ENCODE results near the gene ARHGAP30. TPM values are rescaled to one million over a fixed set of nuclear protein-coding genes. Genes with fewer than 3 reads are reported as not detected.

Gene ARHGAP30
- total RNA-seq, 2 experiments from 2014 or later, result 171 to 178 TPM

GRCh38 chr1:161100556-161100955 lies 30.9 kb upstream of the ARHGAP30 start:
- intact Hi-C loops (cut with micrococcal nuclease), result loop anchor here (2.0 kb wide), 1 partner anchor 14 kb away; no protein-coding TSS in a partner anchor
- H3K27me3 Mint-ChIP-seq, result no peaks in the 10 kb centered on the region
- no peak overlapping the region for H3K4me3 Mint-ChIP-seq
- H3K27ac Mint-ChIP-seq, result no peak overlapping the region
- CTCF ChIA-PET, result interaction anchor here (5.4 to 6.9 kb wide), 3 partner anchors 17 to 103 kb away, joined by 40 to 153 read pairs (median 65); partner anchors contain the start of genes NIT1, PFDN2, TSTD1 and USF1
- DNase-seq, result no peak
- POLR2A ChIA-PET, result interaction anchor here (0.8 to 1.8 kb wide), 2 partner anchors 32 to 54 kb away, joined by 3 to 5 read pairs; no protein-coding TSS in a partner anchor
- H3K36me3 Mint-ChIP-seq, result peaks cover 19% of the 10 kb centered on the region
- no peaks in the 10 kb centered on the region for H3K9me3 Mint-ChIP-seq
- H3K4me1 Mint-ChIP-seq (ENCODE audit: low read depth), result peaks cover 36% of the 10 kb centered on the region

GRCh38 chr1:161099090-161099802 lies 29.6 kb upstream of the ARHGAP30 start:
- Mint-ChIP-seq H3K4me1 (ENCODE audit: low read depth) (peaks cover 35% of the 10 kb centered on the region), H3K9me3 (no peaks in the 10 kb centered on the region), H3K36me3 (peaks cover 16% of the 10 kb centered on the region), H3K27ac (no peak overlapping the region), H3K27me3 (no peaks in the 10 kb centered on the region), H3K4me3 (peak overlapping the region; percentile 39)
- no peak for DNase-seq
- ChIA-PET CTCF (interaction anchor here (0.9 to 6.9 kb wide), 11 partner anchors 10 to 372 kb away, joined by 3 to 153 read pairs (median 14); partner anchors contain the start of genes ARHGAP30, DEDD, F11R and NECTIN4), POLR2A (interaction anchor here (1.0 to 3.2 kb wide), 6 partner anchors 16 to 54 kb away, joined by 3 to 17 read pairs (median 6); partner anchors contain the start of genes ARHGAP30, DEDD, NIT1 and PFDN2)
- intact Hi-C loops (cut with micrococcal nuclease), result loop anchor here (5.0 to 10.0 kb wide), 2 partner anchors 37 to 304 kb away; partner anchors contain the start of gene LY9

GRCh38 chr1:161098210-161099068 lies 28.7 kb upstream of the ARHGAP30 start, which contains the start of gene KLHDC9:
Gene KLHDC9 (plus strand): TSS chr1:161098361. CDS start chr1:161098536, 175 bp downstream.
- Mint-ChIP-seq H3K36me3 (peaks cover 16% of the 10 kb centered on the region), H3K4me1 (ENCODE audit: low read depth) (peaks cover 37% of the 10 kb centered on the region), H3K9me3 (no peaks in the 10 kb centered on the region), H3K4me3 (peak within 1 kb of the TSS; percentile 73), H3K27me3 (no peaks in the 10 kb centered on the region), H3K27ac (peak within 1 kb of the TSS; percentile 74)
- ChIA-PET POLR2A (interaction anchor here (0.6 to 3.2 kb wide), 9 partner anchors 10 to 267 kb away, joined by 3 to 17 read pairs (median 5); partner anchors contain the start of genes ARHGAP30, DEDD, NIT1 and PFDN2), CTCF (interaction anchor here (0.6 to 6.9 kb wide), 32 partner anchors 7 to 371 kb away, joined by 3 to 153 read pairs (median 6); partner anchors contain the start of genes ARHGAP30, CD244, DEDD and F11R)
- intact Hi-C loops (cut with micrococcal nuclease), result loop anchor here (5.0 to 10.0 kb wide), 2 partner anchors 36 to 304 kb away; partner anchors contain the start of gene LY9
- peak; percentile 87 for DNase-seq

- H3K4me1 Mint-ChIP-seq (ENCODE audit: low read depth), result peaks cover 55% of the 10 kb centered on the region
- no peak for DNase-seq
These were observed 26.8 kb upstream of the ARHGAP30 start for GRCh38 chr1:161096530-161096929.

GRCh38 chr1:161096015-161096414 lies 26.3 kb upstream of the ARHGAP30 start:
- no peak for DNase-seq
- Mint-ChIP-seq H3K4me1 (ENCODE audit: low read depth) (peaks cover 56% of the 10 kb centered on the region), H3K9me3 (no peaks in the 10 kb centered on the region), H3K36me3 (peaks cover 7% of the 10 kb centered on the region), H3K27me3 (no peaks in the 10 kb centered on the region), H3K4me3 (no peak overlapping the region), H3K27ac (peak overlapping the region; percentile 4)
- POLR2A ChIA-PET, result interaction anchor here (1.1 to 2.0 kb wide), 2 partner anchors 21 to 28 kb away, joined by 5 to 9 read pairs; no protein-coding TSS in a partner anchor
- CTCF ChIA-PET, result interaction anchor here (0.6 to 6.9 kb wide), 7 partner anchors 22 to 259 kb away, joined by 3 to 153 read pairs (median 40); partner anchors contain the start of genes ARHGAP30, NIT1, PFDN2 and TSTD1
- intact Hi-C loops (cut with micrococcal nuclease), result loop anchor here (2.0 to 10.0 kb wide), 3 partner anchors 34 to 301 kb away; partner anchors contain the start of gene LY9

More at GRCh38 chr1:161096530-161096929, 26.8 kb upstream of the ARHGAP30 start:
- no peaks in the 10 kb centered on the region for H3K27me3 Mint-ChIP-seq
- H3K4me3 Mint-ChIP-seq, result no peak overlapping the region
- ChIA-PET CTCF (interaction anchor here (1.0 to 6.9 kb wide), 17 partner anchors 8 to 328 kb away, joined by 3 to 153 read pairs (median 12); partner anchors contain the start of genes ARHGAP30, DEDD, F11R and NECTIN4), POLR2A (interaction anchor here (1.0 to 2.8 kb wide), 4 partner anchors 10 to 51 kb away, joined by 3 to 17 read pairs (median 7); partner anchors contain the start of gene USF1)
- H3K9me3 Mint-ChIP-seq, result no peaks in the 10 kb centered on the region
- H3K27ac Mint-ChIP-seq, result peak overlapping the region; percentile 4
- H3K36me3 Mint-ChIP-seq, result peaks cover 11% of the 10 kb centered on the region
- intact Hi-C loops (cut with micrococcal nuclease), result loop anchor here (2.0 to 10.0 kb wide), 3 partner anchors 34 to 302 kb away; partner anchors contain the start of gene LY9

GRCh38 chr1:161095230-161095629 lies 25.5 kb upstream of the ARHGAP30 start:
- H3K9me3 Mint-ChIP-seq, result no peaks in the 10 kb centered on the region
- H3K27me3 Mint-ChIP-seq, result no peaks in the 10 kb centered on the region
- H3K4me1 Mint-ChIP-seq (ENCODE audit: low read depth), result peaks cover 64% of the 10 kb centered on the region
- no peak for DNase-seq
- intact Hi-C loops (cut with micrococcal nuclease), result loop anchor here (5.0 to 10.0 kb wide), 2 partner anchors 33 to 300 kb away; partner anchors contain the start of gene LY9
- CTCF ChIA-PET, result interaction anchor here (0.9 to 6.9 kb wide), 5 partner anchors 23 to 98 kb away, joined by 3 to 153 read pairs (median 11); partner anchors contain the start of genes ARHGAP30, TSTD1 and USF1
- H3K4me3 Mint-ChIP-seq, result no peak overlapping the region
- POLR2A ChIA-PET, result no interaction called here
- H3K27ac Mint-ChIP-seq, result no peak overlapping the region
- H3K36me3 Mint-ChIP-seq, result peaks cover 6% of the 10 kb centered on the region

- Mint-ChIP-seq H3K9me3 (no peaks in the 10 kb centered on the region), H3K4me1 (ENCODE audit: low read depth) (peaks cover 64% of the 10 kb centered on the region), H3K27me3 (no peaks in the 10 kb centered on the region), H3K36me3 (no peaks in the 10 kb centered on the region), H3K4me3 (no peak overlapping the region), H3K27ac (no peak overlapping the region)
- intact Hi-C loops (cut with micrococcal nuclease), result loop anchor here (5.0 to 10.0 kb wide), 2 partner anchors 257 to 300 kb away; partner anchors contain the start of gene LY9
- ChIA-PET POLR2A (no interaction called here), CTCF (interaction anchor here (0.9 to 6.6 kb wide), 4 partner anchors 22 to 97 kb away, joined by 3 to 65 read pairs (median 8); partner anchors contain the start of genes ARHGAP30 and TSTD1)
- no peak for DNase-seq
These were observed 24.8 kb upstream of the ARHGAP30 start for GRCh38 chr1:161094481-161094880.

- Mint-ChIP-seq H3K27me3 (no peaks in the 10 kb centered on the region), H3K4me1 (ENCODE audit: low read depth) (peaks cover 52% of the 10 kb centered on the region), H3K9me3 (no peaks in the 10 kb centered on the region), H3K36me3 (no peaks in the 10 kb centered on the region), H3K4me3 (no peak overlapping the region), H3K27ac (peak overlapping the region; percentile 70)
- CTCF ChIA-PET, result interaction anchor here (0.8 to 3.3 kb wide), 4 partner anchors 9 to 52 kb away, joined by 3 to 11 read pairs (median 4); partner anchors contain the start of gene ARHGAP30
- intact Hi-C loops (cut with micrococcal nuclease), result loop anchor here (1.0 to 10.0 kb wide), 3 partner anchors 22 to 298 kb away; partner anchors contain the start of gene LY9
- POLR2A ChIA-PET, result interaction anchor here (0.8 to 1.4 kb wide), 3 partner anchors 22 to 26 kb away, joined by 3 to 6 read pairs (median 4); partner anchors contain the start of gene ARHGAP30
- DNase-seq, result peak; percentile 76
These were observed 22.9 kb upstream of the ARHGAP30 start for GRCh38 chr1:161092621-161093028.

GRCh38 chr1:161091796-161092507 lies 22.3 kb upstream of the ARHGAP30 start:
- CTCF ChIA-PET, result interaction anchor here (0.8 to 3.3 kb wide), 3 partner anchors 20 to 51 kb away, joined by 3 to 11 read pairs (median 5); partner anchors contain the start of gene ARHGAP30
- DNase-seq, result no peak
- Mint-ChIP-seq H3K9me3 (no peaks in the 10 kb centered on the region), H3K27ac (peak overlapping the region; percentile 70), H3K4me3 (no peak overlapping the region), H3K4me1 (ENCODE audit: low read depth) (peaks cover 46% of the 10 kb centered on the region), H3K36me3 (no peaks in the 10 kb centered on the region), H3K27me3 (no peaks in the 10 kb centered on the region)
- intact Hi-C loops (cut with micrococcal nuclease), result loop anchor here (1.0 to 10.0 kb wide), 3 partner anchors 22 to 297 kb away; partner anchors contain the start of gene LY9
- POLR2A ChIA-PET, result interaction anchor here (0.8 to 1.4 kb wide), 3 partner anchors 21 to 25 kb away, joined by 3 to 6 read pairs (median 4); partner anchors contain the start of gene ARHGAP30

GRCh38 chr1:161091093-161091492 lies 21.4 kb upstream of the ARHGAP30 start:
- no peak overlapping the region for H3K4me3 Mint-ChIP-seq
- peaks cover 37% of the 10 kb centered on the region for H3K4me1 Mint-ChIP-seq (ENCODE audit: low read depth)
- no peaks in the 10 kb centered on the region for H3K36me3 Mint-ChIP-seq
- intact Hi-C loops (cut with micrococcal nuclease), result loop anchor here (5.0 to 10.0 kb wide), 2 partner anchors 254 to 296 kb away; partner anchors contain the start of gene LY9
- no peaks in the 10 kb centered on the region for H3K27me3 Mint-ChIP-seq
- ChIA-PET POLR2A (interaction anchor here (1.1 kb wide), 1 partner anchor 21 kb away, joined by 3 read pairs; the partner anchor contains the start of gene ARHGAP30), CTCF (no interaction called here)
- H3K27ac Mint-ChIP-seq, result no peak overlapping the region
- DNase-seq, result no peak
- no peaks in the 10 kb centered on the region for H3K9me3 Mint-ChIP-seq

All from activated CD4-positive, alpha-beta memory T cell treated with anti-CD3 and anti-CD28 coated beads for 36 hours (primary cell).